GM08714 (cell line): ENCODE data around the gene GRPR.

Source experiments
- H3K4me3 ChIP-seq: fragments of 200-500 bp; sonication (Bioruptor generic); 2 replicates; pipeline ENCODE4 v1.5.1; 2014; ENCODE audit warnings: mild to moderate bottlenecking, low read length, inconsistent platforms
- ZNF274 ChIP-seq: IDR thresholded peaks from 2 replicates; pipeline ENCODE4 v1.6.1; 2012; ENCODE audit warnings: mild to moderate bottlenecking, low read depth, low read length

GRPR gene

GRCh38 chrX:16123222-16123786 is at the start of gene GRPR:
Gene GRPR, plus strand, starts transcription at chrX:16123565. Its CDS starts 389 bp downstream, at chrX:16123954.
- TF ChIP-seq ZNF274 = no peak
- H3K4me3 ChIP-seq = no peak within 1 kb of the TSS

- H3K4me3 ChIP-seq = no peak overlapping the region
- no peak for TF ChIP-seq ZNF274
Measured at GRCh38 chrX:16075087-16075486, 48.3 kb upstream of the GRPR start.

GRCh38 chrX:16076834-16077233 is 46.5 kb upstream of the GRPR start:
- no peak overlapping the region for H3K4me3 ChIP-seq
- TF ChIP-seq ZNF274 = no peak

- H3K4me3 ChIP-seq = no peak overlapping the region
- TF ChIP-seq ZNF274 = no peak
Measured at GRCh38 chrX:16077811-16078210, 45.6 kb upstream of the GRPR start.

- no peak overlapping the region for H3K4me3 ChIP-seq
- TF ChIP-seq ZNF274 = no peak
Measured at GRCh38 chrX:16081357-16081756, 42.0 kb upstream of the GRPR start.

- TF ChIP-seq ZNF274 = no peak
Measured at GRCh38 chrX:16082470-16083085, 40.8 kb upstream of the GRPR start.

GRCh38 chrX:16087076-16087475 is 36.3 kb upstream of the GRPR start:
- TF ChIP-seq ZNF274 = no peak
- H3K4me3 ChIP-seq = no peak overlapping the region

More at GRCh38 chrX:16082470-16083085, 40.8 kb upstream of the GRPR start:
- H3K4me3 ChIP-seq = no peak overlapping the region

- no peak for TF ChIP-seq ZNF274
- H3K4me3 ChIP-seq = no peak overlapping the region
Measured at GRCh38 chrX:16089086-16089485, 34.3 kb upstream of the GRPR start.

- no peak overlapping the region for H3K4me3 ChIP-seq
- no peak for TF ChIP-seq ZNF274
Measured at GRCh38 chrX:16096141-16096540, 27.2 kb upstream of the GRPR start.

GRCh38 chrX:16100673-16101072 is 22.7 kb upstream of the GRPR start:
- TF ChIP-seq ZNF274 = no peak
- H3K4me3 ChIP-seq = no peak overlapping the region

GRCh38 chrX:16101581-16101980 is 21.8 kb upstream of the GRPR start:
- TF ChIP-seq ZNF274 = no peak
- no peak overlapping the region for H3K4me3 ChIP-seq

- H3K4me3 ChIP-seq = no peak overlapping the region
- TF ChIP-seq ZNF274 = no peak
Measured at GRCh38 chrX:16103625-16104024, 19.7 kb upstream of the GRPR start.

GRCh38 chrX:16112428-16112827 is 10.9 kb upstream of the GRPR start:
- no peak overlapping the region for H3K4me3 ChIP-seq
- TF ChIP-seq ZNF274 = no peak

GRCh38 chrX:16113978-16114565 is 9.3 kb upstream of the GRPR start:
- no peak overlapping the region for H3K4me3 ChIP-seq
- TF ChIP-seq ZNF274 = no peak

GRCh38 chrX:16114611-16115010 is 8.8 kb upstream of the GRPR start:
- H3K4me3 ChIP-seq = no peak overlapping the region

More at GRCh38 chrX:16114611-16115010, 8.8 kb upstream of the GRPR start:
- no peak for TF ChIP-seq ZNF274
